Left ventricle myocardium inferior (tissue), 1 donor: ENCODE data around the gene KRTAP3-3. TPM values are rescaled to one million over a fixed set of nuclear protein-coding genes. Genes with fewer than 3 reads are reported as not detected.

Experiments
- DNase-seq: peaks from one replicate; pipeline ENCODE4 v3.0.0-alpha.2; 2020
- H3K27ac ChIP-seq: fragments of 200-600 bp; replicated peaks from 2 replicates; pipeline ENCODE4 v1.8.0; 2021
- H3K27me3 ChIP-seq: fragments of 200-600 bp; 2 replicates; pipeline ENCODE4 v1.8.0; 2021; ENCODE audit warnings: low read depth
- H3K36me3 ChIP-seq: fragments of 200-600 bp; 2 replicates; pipeline ENCODE4 v1.8.0; 2021
- H3K4me1 ChIP-seq: fragments of 200-600 bp; 2 replicates; pipeline ENCODE4 v1.8.0; 2021
- H3K4me3 ChIP-seq: fragments of 200-600 bp; 2 replicates; pipeline ENCODE4 v1.8.0; 2021; ENCODE audit warnings: mild to moderate bottlenecking, moderate library complexity
- H3K9me3 ChIP-seq: fragments of 200-600 bp; replicated peaks from 2 replicates; pipeline ENCODE4 v1.8.0; 2021
- intact Hi-C: fragments of 100-400 bp; cut with micrococcal nuclease; formaldehyde crosslinking; loops from one replicate; pipeline ENCODE4 v1.11.0; 2022
- total RNA-seq: library from RNA; stranded (reverse); fragmentation: NEBNext Ultra II Directional; extraction: Animal tissue kit (Norgen Biotek cat#: 25700); gene quantifications from one replicate; pipeline ENCODE4 v1.2.1, GENCODE V29; 2021
- TF ChIP-seq, protein P1 (sequence below): fragments of 200-600 bp; IDR thresholded peaks from 2 replicates; pipeline ENCODE4 v1.8.0; 2021; ENCODE audit warnings: antibody characterized with exemption, mild to moderate bottlenecking, borderline replicate concordance
- donor health status: DM: no; HTN: yes; CAD: no; lungs with severe emphysema.

KRTAP3-3 gene
- total RNA-seq, 1 donor from 2014 or later = not detected

DNA sequence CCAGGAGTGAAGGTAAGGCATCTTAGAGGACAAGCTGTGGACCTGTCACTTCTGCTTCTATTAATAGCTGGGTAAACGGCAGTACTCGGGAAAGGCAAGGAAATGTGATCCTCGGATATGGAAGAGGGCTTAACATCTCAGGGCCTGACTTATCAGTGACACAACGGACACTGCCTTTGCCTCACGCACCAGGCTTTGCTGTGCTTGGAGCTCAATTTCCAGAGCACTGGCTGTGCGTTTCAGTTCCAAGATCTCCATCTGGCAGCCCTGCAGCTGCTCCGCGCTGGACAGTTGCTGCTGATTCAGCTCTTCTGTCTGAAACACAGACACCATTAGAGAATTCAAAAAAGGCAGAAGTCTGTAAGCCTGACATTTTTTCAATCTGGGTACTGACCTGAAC is 13.4 kb downstream of the KRTAP3-3 start:
- TF ChIP-seq, protein P1, sequence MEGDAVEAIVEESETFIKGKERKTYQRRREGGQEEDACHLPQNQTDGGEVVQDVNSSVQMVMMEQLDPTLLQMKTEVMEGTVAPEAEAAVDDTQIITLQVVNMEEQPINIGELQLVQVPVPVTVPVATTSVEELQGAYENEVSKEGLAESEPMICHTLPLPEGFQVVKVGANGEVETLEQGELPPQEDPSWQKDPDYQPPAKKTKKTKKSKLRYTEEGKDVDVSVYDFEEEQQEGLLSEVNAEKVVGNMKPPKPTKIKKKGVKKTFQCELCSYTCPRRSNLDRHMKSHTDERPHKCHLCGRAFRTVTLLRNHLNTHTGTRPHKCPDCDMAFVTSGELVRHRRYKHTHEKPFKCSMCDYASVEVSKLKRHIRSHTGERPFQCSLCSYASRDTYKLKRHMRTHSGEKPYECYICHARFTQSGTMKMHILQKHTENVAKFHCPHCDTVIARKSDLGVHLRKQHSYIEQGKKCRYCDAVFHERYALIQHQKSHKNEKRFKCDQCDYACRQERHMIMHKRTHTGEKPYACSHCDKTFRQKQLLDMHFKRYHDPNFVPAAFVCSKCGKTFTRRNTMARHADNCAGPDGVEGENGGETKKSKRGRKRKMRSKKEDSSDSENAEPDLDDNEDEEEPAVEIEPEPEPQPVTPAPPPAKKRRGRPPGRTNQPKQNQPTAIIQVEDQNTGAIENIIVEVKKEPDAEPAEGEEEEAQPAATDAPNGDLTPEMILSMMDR = no peak
- Histone ChIP-seq H3K4me1 (peaks cover 6% of the 10 kb centered on the region), H3K36me3 (no peaks in the 10 kb centered on the region), H3K27ac (no peak overlapping the region), H3K27me3 (peaks cover 82% of the 10 kb centered on the region), H3K4me3 (no peak overlapping the region), H3K9me3 (no peaks in the 10 kb centered on the region)
- no peak for DNase-seq
- intact Hi-C loops = no loop called here

DNA sequence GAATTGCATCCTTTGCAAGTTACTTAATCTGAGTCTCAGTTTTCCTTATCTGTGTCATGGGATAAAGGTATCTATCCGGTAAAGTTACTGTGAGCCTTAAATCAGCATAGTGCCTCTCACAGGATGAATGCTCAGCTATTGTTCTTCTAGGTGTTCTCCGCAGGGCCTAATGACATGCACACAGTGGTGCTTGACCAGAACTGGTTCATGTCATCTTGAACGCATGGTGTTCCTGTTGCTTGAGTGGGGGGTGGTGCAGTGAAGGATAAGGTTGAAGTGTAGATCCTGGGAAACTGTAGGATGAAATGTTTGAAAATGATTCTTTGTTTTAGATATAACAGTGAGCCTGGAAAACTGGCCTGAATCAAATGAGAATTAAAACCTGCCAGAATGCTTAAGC is 13.8 kb downstream of the KRTAP3-3 start:
- no peaks in the 10 kb centered on the region for H3K36me3 ChIP-seq
- H3K4me1 ChIP-seq = peaks cover 6% of the 10 kb centered on the region
- H3K4me3 ChIP-seq = no peak overlapping the region
- no peak for DNase-seq
- intact Hi-C loops = no loop called here
- TF ChIP-seq, protein P1 = no peak
- H3K9me3 ChIP-seq = no peaks in the 10 kb centered on the region
- H3K27me3 ChIP-seq = peaks cover 83% of the 10 kb centered on the region
- H3K27ac ChIP-seq = no peak overlapping the region

DNA sequence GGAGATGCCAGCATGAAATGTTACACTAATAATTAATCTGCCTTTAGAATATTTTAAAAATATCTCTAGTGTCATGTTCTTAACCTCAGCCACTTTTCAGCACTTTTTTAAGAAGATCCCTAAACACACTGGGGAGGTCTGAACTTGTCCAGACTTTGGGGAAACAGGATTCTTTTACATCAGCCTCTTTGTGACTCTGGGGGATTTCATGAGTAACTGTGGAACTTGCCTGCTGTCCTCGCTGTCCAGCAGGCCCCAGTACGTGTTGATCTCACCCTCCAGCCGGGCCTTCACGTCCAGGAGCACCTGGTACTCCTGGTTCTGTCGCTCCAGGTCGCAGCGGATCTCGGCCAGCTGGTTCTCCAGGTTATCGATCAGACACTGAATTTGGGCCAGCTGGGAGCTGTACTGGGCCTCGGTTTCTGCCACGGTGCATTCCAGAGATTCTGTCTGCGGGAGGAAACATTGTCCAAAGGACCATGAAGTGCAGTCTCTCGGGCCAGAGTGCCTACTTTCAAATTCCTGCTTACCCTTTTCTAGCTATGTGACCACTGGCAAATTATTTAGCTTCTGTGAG is 15.3 kb downstream of the KRTAP3-3 start:
- Histone ChIP-seq H3K9me3 (no peaks in the 10 kb centered on the region), H3K27me3 (peaks cover 69% of the 10 kb centered on the region), H3K27ac (no peak overlapping the region), H3K4me3 (no peak overlapping the region), H3K4me1 (peaks cover 6% of the 10 kb centered on the region), H3K36me3 (no peaks in the 10 kb centered on the region)
- TF ChIP-seq, protein P1 = no peak
- intact Hi-C loops = no loop called here
- DNase-seq = no peak

DNA sequence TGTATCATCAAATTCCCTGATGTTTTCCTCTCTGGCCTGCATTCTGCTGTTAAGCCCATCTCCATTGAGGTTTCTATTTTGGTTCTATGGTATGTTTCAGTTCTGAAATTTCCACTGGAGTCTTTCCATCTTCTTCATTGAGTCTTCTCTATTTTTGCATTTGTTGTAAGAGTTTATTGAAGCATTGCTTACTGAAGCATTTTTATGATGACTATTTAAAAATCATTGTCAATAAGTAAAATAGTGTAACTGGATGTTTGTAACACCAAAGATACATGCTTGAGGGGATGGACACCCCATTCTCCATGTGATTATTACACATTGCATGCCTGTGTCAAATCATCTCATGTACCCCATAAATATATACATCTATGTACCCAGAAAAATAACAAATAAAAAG is 18.4 kb downstream of the KRTAP3-3 start:
- no peak for DNase-seq
- TF ChIP-seq, protein P1 = no peak
- intact Hi-C loops = no loop called here

DNA sequence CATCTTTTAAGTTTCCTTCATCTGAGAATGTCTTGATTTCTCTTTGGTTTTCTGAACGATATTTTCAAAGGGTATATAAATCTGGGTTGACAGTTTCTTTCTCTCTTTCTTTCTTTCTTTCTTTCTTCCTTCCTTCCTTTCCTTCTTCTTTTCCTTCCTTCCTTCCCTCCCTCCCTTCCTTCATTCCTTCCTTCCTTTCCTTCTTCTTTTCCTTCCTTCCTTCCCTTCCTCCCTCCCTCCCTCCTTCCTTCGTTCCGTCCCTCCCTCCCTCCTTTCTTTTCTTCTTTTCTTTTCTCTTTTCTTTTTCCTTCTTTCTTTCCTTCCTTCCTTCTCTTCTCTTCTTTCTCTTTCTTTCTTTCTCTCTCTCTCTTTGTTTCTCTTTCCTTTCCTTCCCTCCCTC is 19.6 kb downstream of the KRTAP3-3 start:
- no peaks in the 10 kb centered on the region for H3K4me1 ChIP-seq
- no peak for DNase-seq
- intact Hi-C loops = no loop called here
- no peak overlapping the region for H3K27ac ChIP-seq
- TF ChIP-seq, protein P1 = no peak
- no peaks in the 10 kb centered on the region for H3K36me3 ChIP-seq
- H3K4me3 ChIP-seq = no peak overlapping the region
- peaks cover 26% of the 10 kb centered on the region for H3K27me3 ChIP-seq
- H3K9me3 ChIP-seq = peaks cover 5% of the 10 kb centered on the region

More for the DNA sequence above, 18.4 kb downstream of the KRTAP3-3 start:
- Histone ChIP-seq H3K4me1 (peaks cover 3% of the 10 kb centered on the region), H3K27ac (no peak overlapping the region), H3K27me3 (peaks cover 37% of the 10 kb centered on the region), H3K9me3 (peaks cover 5% of the 10 kb centered on the region), H3K4me3 (no peak overlapping the region), H3K36me3 (no peaks in the 10 kb centered on the region)
